ENCODE measurements around the gene LDLRAP1.

- TF ChIP-seq CTCF (IDR thresholded peaks at IDR 0.05) (no peak), POLR2A (IDR thresholded peaks at IDR 0.05) (no peak)
Observed at GRCh38 chr1:25607123-25607522, 63.7 kb downstream of the LDLRAP1 start.

All from heart left ventricle (tissue), 13 donors.